ENCODE results near the gene LRRC18.

The LRRC18 gene

GRCh38 chr10:48951707-48952106 is 12.1 kb upstream of the LRRC18 start:
- TF ChIP-seq CTCF (IDR thresholded peaks at IDR 0.05; ENCODE audit: low read depth, low read length) (no peak), EZH2phosphoT487 (IDR thresholded peaks at IDR 0.05; ENCODE audit: low read depth) (no peak)
- Histone ChIP-seq H2AFZ (ENCODE audit: low read depth, low read length) (no peak overlapping the region), H3K9me3 (ENCODE audit: insufficient read depth, low read length) (no peaks in the 10 kb centered on the region), H3K4me3 (ENCODE audit: low read length) (no peak overlapping the region), H3K4me1 (ENCODE audit: low read length) (no peaks in the 10 kb centered on the region), H3K9ac (ENCODE audit: low read length) (no peak overlapping the region), H3K36me3 (replicated peaks; ENCODE audit: low read depth, low read length) (peaks cover 28% of the 10 kb centered on the region), H4K20me1 (ENCODE audit: insufficient read depth, low read length) (no peaks in the 10 kb centered on the region), H3K4me2 (ENCODE audit: low read length) (no peak overlapping the region), H3K79me2 (ENCODE audit: low read length) (no peaks in the 10 kb centered on the region), H3K27me3 (ENCODE audit: low read depth, low read length) (no peaks in the 10 kb centered on the region), H3K27ac (ENCODE audit: low read length) (no peak overlapping the region)

- H3K4me2 ChIP-seq (ENCODE audit: low read length) = no peak overlapping the region
- H3K9me3 ChIP-seq (ENCODE audit: insufficient read depth, low read length) = no peaks in the 10 kb centered on the region
- H3K27ac ChIP-seq (ENCODE audit: low read length) = no peak overlapping the region
- H4K20me1 ChIP-seq (ENCODE audit: insufficient read depth, low read length) = no peaks in the 10 kb centered on the region
- H2AFZ ChIP-seq (ENCODE audit: low read depth, low read length) = no peak overlapping the region
- H3K36me3 ChIP-seq (replicated peaks; ENCODE audit: low read depth, low read length) = peaks cover 43% of the 10 kb centered on the region
- no peaks in the 10 kb centered on the region for H3K79me2 ChIP-seq (ENCODE audit: low read length)
- no peak for TF ChIP-seq CTCF (IDR thresholded peaks at IDR 0.05; ENCODE audit: low read depth, low read length)
- TF ChIP-seq EZH2phosphoT487 (IDR thresholded peaks at IDR 0.05; ENCODE audit: low read depth) = no peak
- H3K4me1 ChIP-seq (ENCODE audit: low read length) = no peaks in the 10 kb centered on the region
- no peak overlapping the region for H3K4me3 ChIP-seq (ENCODE audit: low read length)
- no peak overlapping the region for H3K9ac ChIP-seq (ENCODE audit: low read length)
- H3K27me3 ChIP-seq (ENCODE audit: low read depth, low read length) = no peaks in the 10 kb centered on the region
These were observed 8.9 kb upstream of the LRRC18 start for GRCh38 chr10:48948470-48949037.

- Histone ChIP-seq H3K36me3 (replicated peaks; ENCODE audit: low read depth, low read length) (peaks cover 43% of the 10 kb centered on the region), H3K9me3 (ENCODE audit: insufficient read depth, low read length) (no peaks in the 10 kb centered on the region), H3K4me3 (ENCODE audit: low read length) (no peak overlapping the region), H2AFZ (ENCODE audit: low read depth, low read length) (no peak overlapping the region), H3K9ac (ENCODE audit: low read length) (no peak overlapping the region), H3K79me2 (ENCODE audit: low read length) (no peaks in the 10 kb centered on the region), H3K27ac (ENCODE audit: low read length) (no peak overlapping the region), H3K4me2 (ENCODE audit: low read length) (no peak overlapping the region), H3K27me3 (ENCODE audit: low read depth, low read length) (no peaks in the 10 kb centered on the region), H4K20me1 (ENCODE audit: insufficient read depth, low read length) (no peaks in the 10 kb centered on the region), H3K4me1 (ENCODE audit: low read length) (no peaks in the 10 kb centered on the region)
- TF ChIP-seq CTCF (IDR thresholded peaks at IDR 0.05; ENCODE audit: low read depth, low read length) = no peak
- TF ChIP-seq EZH2phosphoT487 (IDR thresholded peaks at IDR 0.05; ENCODE audit: low read depth) = no peak
These were observed 8.2 kb upstream of the LRRC18 start for GRCh38 chr10:48947690-48948469.

GRCh38 chr10:48946891-48947500 is 7.4 kb upstream of the LRRC18 start:
- H3K27me3 ChIP-seq (ENCODE audit: low read depth, low read length) = no peaks in the 10 kb centered on the region
- TF ChIP-seq CTCF (IDR thresholded peaks at IDR 0.05; ENCODE audit: low read depth, low read length) (no peak), EZH2phosphoT487 (IDR thresholded peaks at IDR 0.05; ENCODE audit: low read depth) (no peak)

More at GRCh38 chr10:48946891-48947500, 7.4 kb upstream of the LRRC18 start:
- Histone ChIP-seq H3K9ac (ENCODE audit: low read length) (no peak overlapping the region), H3K27ac (ENCODE audit: low read length) (no peak overlapping the region), H3K4me3 (ENCODE audit: low read length) (no peak overlapping the region), H3K4me2 (ENCODE audit: low read length) (no peak overlapping the region), H3K4me1 (ENCODE audit: low read length) (no peaks in the 10 kb centered on the region), H3K9me3 (ENCODE audit: insufficient read depth, low read length) (no peaks in the 10 kb centered on the region), H4K20me1 (ENCODE audit: insufficient read depth, low read length) (no peaks in the 10 kb centered on the region), H3K79me2 (ENCODE audit: low read length) (no peaks in the 10 kb centered on the region), H2AFZ (ENCODE audit: low read depth, low read length) (no peak overlapping the region), H3K36me3 (replicated peaks; ENCODE audit: low read depth, low read length) (peaks cover 40% of the 10 kb centered on the region)
